H9 (cell line): ENCODE measurements around the gene SORBS1. TPM values are rescaled to one million over a fixed set of nuclear protein-coding genes. Genes with fewer than 3 reads are reported as not detected.

ENCODE experiments used
- DNase-seq: peaks from one replicate; pipeline ENCODE4 v3.0.0-alpha.2; 2017
- H2AFZ ChIP-seq: one replicate; pipeline ENCODE4 v1.6.1; 2013; ENCODE audit warnings: mild to moderate bottlenecking, low read length, control low read depth, moderate library complexity
- H2AK5ac ChIP-seq: 2 replicates; pipeline ENCODE4 v1.6.1; 2013; ENCODE audit warnings: low read length, control low read depth, mixed read lengths; ENCODE audit not compliant: insufficient read length
- H2BK120ac ChIP-seq: one replicate; pipeline ENCODE4 v1.6.1; 2013; ENCODE audit warnings: low read depth, mild to moderate bottlenecking, low read length, control low read depth, inconsistent platforms; ENCODE audit not compliant: poor library complexity, severe bottlenecking
- H2BK12ac ChIP-seq: 2 replicates; pipeline ENCODE4 v1.6.1; 2013; ENCODE audit warnings: low read length, control low read depth, mixed read lengths, low read depth; ENCODE audit not compliant: insufficient read length
- H2BK15ac ChIP-seq: 2 replicates; pipeline ENCODE4 v1.6.1; 2013; ENCODE audit warnings: low read depth, low read length, control low read depth
- H2BK20ac ChIP-seq: one replicate; pipeline ENCODE4 v1.6.1; 2013; ENCODE audit warnings: low read depth, mild to moderate bottlenecking, low read length, control low read depth, inconsistent platforms; ENCODE audit not compliant: poor library complexity, severe bottlenecking
- H2BK5ac ChIP-seq: 2 replicates; pipeline ENCODE4 v1.6.1; 2013; ENCODE audit warnings: low read length, control low read depth, mixed read lengths; ENCODE audit not compliant: insufficient read length
- H3K14ac ChIP-seq: 2 replicates; pipeline ENCODE4 v1.6.1; 2013; ENCODE audit warnings: low read length, control low read depth; ENCODE audit not compliant: insufficient read depth
- H3K18ac ChIP-seq: 2 replicates; pipeline ENCODE4 v1.6.1; 2013; ENCODE audit warnings: low read depth, mild to moderate bottlenecking, mixed read lengths, low read length, control low read depth; ENCODE audit not compliant: insufficient read length
- H3K23ac ChIP-seq: 2 replicates; pipeline ENCODE4 v1.6.1; 2013; ENCODE audit warnings: low read length, control low read depth, mixed read lengths, low read depth; ENCODE audit not compliant: insufficient read length
- H3K23me2 ChIP-seq: 2 replicates; pipeline ENCODE4 v1.6.1; 2013; ENCODE audit warnings: low read depth, mild to moderate bottlenecking, mixed read lengths, low read length, control low read depth; ENCODE audit not compliant: insufficient read length, poor library complexity, severe bottlenecking
- H3K27ac ChIP-seq: 2 replicates; pipeline ENCODE4 v1.5.1; 2013; ENCODE audit warnings: low read length, control low read depth, mixed read lengths, low read depth; ENCODE audit not compliant: insufficient read length
- H3K27me3 ChIP-seq: 2 replicates; pipeline ENCODE4 v1.6.1; 2013; ENCODE audit warnings: low read length, control low read depth, inconsistent platforms; ENCODE audit not compliant: insufficient read depth
- H3K4ac ChIP-seq: 2 replicates; pipeline ENCODE4 v1.6.1; 2013; ENCODE audit warnings: low read depth, mild to moderate bottlenecking, control low read depth, inconsistent platforms, low read length, moderate library complexity
- H3K4me1 ChIP-seq: 2 replicates; pipeline ENCODE4 v1.6.1; 2013; ENCODE audit warnings: low read length, control low read depth, inconsistent platforms; ENCODE audit not compliant: insufficient read depth
- H3K4me2 ChIP-seq: 2 replicates; pipeline ENCODE4 v1.6.1; 2013; ENCODE audit warnings: low read length, control low read depth, mixed read lengths; ENCODE audit not compliant: insufficient read length, insufficient read depth
- H3K56ac ChIP-seq: 2 replicates; pipeline ENCODE4 v1.6.1; 2013; ENCODE audit warnings: low read depth, mild to moderate bottlenecking, mixed read lengths, low read length, control low read depth; ENCODE audit not compliant: insufficient read length
- H3K79me1 ChIP-seq: 2 replicates; pipeline ENCODE4 v1.6.1; 2013; ENCODE audit warnings: low read depth, mild to moderate bottlenecking, moderate library complexity, low read length, control low read depth, inconsistent platforms; ENCODE audit not compliant: insufficient read depth, poor library complexity, severe bottlenecking
- H3K79me2 ChIP-seq: 2 replicates; pipeline ENCODE4 v1.6.1; 2013; ENCODE audit warnings: low read length, control low read depth, inconsistent platforms; ENCODE audit not compliant: insufficient read depth
- H3K9ac ChIP-seq: 2 replicates; pipeline ENCODE4 v1.6.1; 2013; ENCODE audit warnings: low read length, control low read depth, mixed read lengths; ENCODE audit not compliant: insufficient read length; ENCODE audit errors: extremely low read depth
- H3K9me3 ChIP-seq: one replicate; pipeline ENCODE4 v1.6.1; 2013; ENCODE audit warnings: low read depth, low read length, inconsistent platforms; ENCODE audit not compliant: control insufficient read depth
- H3T11ph ChIP-seq: one replicate; pipeline ENCODE4 v1.6.1; 2013; ENCODE audit warnings: mild to moderate bottlenecking, low read length, control low read depth, inconsistent platforms
- H4K20me1 ChIP-seq: one replicate; pipeline ENCODE4 v1.6.1; 2013; ENCODE audit not compliant: control insufficient read depth, insufficient read length, insufficient read depth
- H4K5ac ChIP-seq: 2 replicates; pipeline ENCODE4 v1.6.1; 2013; ENCODE audit warnings: low read depth, mild to moderate bottlenecking, mixed read lengths, low read length, control low read depth; ENCODE audit not compliant: insufficient read length
- H4K8ac ChIP-seq: replicated peaks from 2 replicates; pipeline ENCODE4 v1.6.1; 2013; ENCODE audit warnings: low read length, control low read depth, mixed read lengths, low read depth; ENCODE audit not compliant: insufficient read length
- H4K91ac ChIP-seq: 2 replicates; pipeline ENCODE4 v1.6.1; 2013; ENCODE audit warnings: low read depth, mild to moderate bottlenecking, moderate library complexity, mixed read lengths, low read length, control low read depth; ENCODE audit not compliant: insufficient read length
- H3K27ac Mint-ChIP-seq, 3 experiments: 2 replicates in 2 of 3; 3 replicates in 1 of 3; pipeline ENCODE4 v1.8.0; 2020 to 2021; ENCODE audit warnings: mixed read lengths in 3 of 3, mild to moderate bottlenecking in 1 of 3, moderate library complexity in 1 of 3
- H3K27me3 Mint-ChIP-seq: 2 replicates; pipeline ENCODE4 v1.8.0; 2021; ENCODE audit warnings: low read depth, mild to moderate bottlenecking, moderate library complexity, mixed read lengths
- H3K36me3 Mint-ChIP-seq, 3 experiments: 2 replicates in 2 of 3; 3 replicates in 1 of 3; pipeline ENCODE4 v1.8.0; 2020 to 2021; ENCODE audit warnings: low read depth in 3 of 3, mixed read lengths in 3 of 3; ENCODE audit not compliant: insufficient read depth in 1 of 3
- H3K4me1 Mint-ChIP-seq, 2 experiments: 2 replicates each; pipeline ENCODE4 v1.8.0; 2020; ENCODE audit warnings: mixed read lengths in 2 of 2
- H3K4me3 Mint-ChIP-seq, 2 experiments: 2 replicates in 1 of 2; 3 replicates in 1 of 2; pipeline ENCODE4 v1.8.0; 2020 to 2021; ENCODE audit warnings: mild to moderate bottlenecking in 2 of 2, mixed read lengths in 2 of 2, moderate library complexity in 1 of 2
- H3K9me3 Mint-ChIP-seq, 2 experiments: 2 replicates in 1 of 2; 3 replicates in 1 of 2; pipeline ENCODE4 v1.8.0; 2020; ENCODE audit warnings: mild to moderate bottlenecking in 2 of 2, mixed read lengths in 2 of 2, moderate library complexity in 1 of 2
- CTCF ChIP-seq: fragments of 200-600 bp; sonication (generic); conservative IDR thresholded peaks from 3 replicates; pipeline ENCODE4 v1.8.0; 2021; ENCODE audit warnings: antibody characterized with exemption, mild to moderate bottlenecking
- WGBS: extraction: QIAGEN DNeasy Blood & Tissue Kit; methylation state at CpG from one replicate; pipeline ENCODE4 v1.1.7; 2013; ENCODE audit warnings: missing lambda C conversion rate, low lambda C conversion rate, mixed read lengths; ENCODE audit not compliant: insufficient read length; ENCODE audit errors: extremely low coverage; 5-methylcytosine and 5-hydroxymethylcytosine counted together
- total RNA-seq: library from RNA; stranded (reverse); gene quantifications from 2 replicates; pipeline ENCODE4 v1.2.1, GENCODE V29; 2021

The SORBS1 gene
- total RNA-seq, 1 experiment from 2014 or later: 24.3 TPM

- H2AFZ ChIP-seq: no peak overlapping the region
- no peak overlapping the region for H2BK20ac ChIP-seq
- H3K36me3 Mint-ChIP-seq: no peaks in the 10 kb centered on the region
- no CpG with 5 or more reads among the region's 1 CpG for WGBS
- no peak overlapping the region for H2BK5ac ChIP-seq
- peaks cover 6% of the 10 kb centered on the region for H3K79me1 ChIP-seq
- H3K79me2 ChIP-seq: peaks cover 2% of the 10 kb centered on the region; the same call in 1 of the 2 replicates
- peaks cover 17% of the 10 kb centered on the region for H3K23me2 ChIP-seq
- no peaks in the 10 kb centered on the region for H3K27me3 ChIP-seq
- DNase-seq: no peak
- no peaks in the 10 kb centered on the region for H3K9me3 ChIP-seq
- no peak overlapping the region for H4K8ac ChIP-seq
- H3K14ac ChIP-seq: no peak overlapping the region
- TF ChIP-seq CTCF: no peak; the same call in 2 of the 3 replicates
- no peak overlapping the region for H3K27ac ChIP-seq
- H3K56ac ChIP-seq: no peak overlapping the region
- H3K4me3 Mint-ChIP-seq: peak overlapping the region; percentile 94 to 99
- peaks cover 0 to 2% of the 10 kb centered on the region in 2 experiments; a peak in 1 of 5 replicates for H3K9me3 Mint-ChIP-seq
- peaks cover 9% of the 10 kb centered on the region for H3K27me3 Mint-ChIP-seq
- H3K23ac ChIP-seq: no peak overlapping the region
- no peak overlapping the region for H2BK120ac ChIP-seq
- no peak overlapping the region for H3K4ac ChIP-seq
- H3K9ac ChIP-seq: no peak overlapping the region
- H2AK5ac ChIP-seq: no peak overlapping the region
- H3K4me1 Mint-ChIP-seq: peaks cover 43 to 49% of the 10 kb centered on the region in 2 experiments
- H2BK12ac ChIP-seq: no peak overlapping the region
- H4K5ac ChIP-seq: no peak overlapping the region
- H4K91ac ChIP-seq: no peak overlapping the region
- H3K4me1 ChIP-seq: peaks cover 12% of the 10 kb centered on the region
- no peak overlapping the region for H2BK15ac ChIP-seq
- no peak overlapping the region for H3K18ac ChIP-seq
- peak overlapping the region; percentile 85 for H3K4me2 ChIP-seq
- H3T11ph ChIP-seq: no peak overlapping the region
- peak overlapping the region in 2 of 3 experiments; percentile 6 to 88; a peak in 3 of 7 replicates for H3K27ac Mint-ChIP-seq
- no peaks in the 10 kb centered on the region for H4K20me1 ChIP-seq
These were observed 2.4 kb downstream of the SORBS1 start for GRCh38 chr10:95558593-95559320.
